HL-60 (cell line): ENCODE measurements around the gene FAN1.

Experiments
- POLR2AphosphoS5 ChIP-seq: IDR thresholded peaks from 2 replicates; pipeline ENCODE4 v1.6.1; 2012; ENCODE audit warnings: low read depth
- TF ChIP-seq, protein P1 (sequence below): IDR thresholded peaks from one replicate; pipeline ENCODE4 v1.5.1; 2011; ENCODE audit warnings: low read length, control low read depth, inconsistent platforms; ENCODE audit not compliant: insufficient read depth
- TF ChIP-seq, protein P2 (sequence below): IDR thresholded peaks from 2 replicates; pipeline ENCODE4 v1.6.1; 2012; ENCODE audit warnings: low read depth; ENCODE audit not compliant: insufficient replicate concordance

DNA sequence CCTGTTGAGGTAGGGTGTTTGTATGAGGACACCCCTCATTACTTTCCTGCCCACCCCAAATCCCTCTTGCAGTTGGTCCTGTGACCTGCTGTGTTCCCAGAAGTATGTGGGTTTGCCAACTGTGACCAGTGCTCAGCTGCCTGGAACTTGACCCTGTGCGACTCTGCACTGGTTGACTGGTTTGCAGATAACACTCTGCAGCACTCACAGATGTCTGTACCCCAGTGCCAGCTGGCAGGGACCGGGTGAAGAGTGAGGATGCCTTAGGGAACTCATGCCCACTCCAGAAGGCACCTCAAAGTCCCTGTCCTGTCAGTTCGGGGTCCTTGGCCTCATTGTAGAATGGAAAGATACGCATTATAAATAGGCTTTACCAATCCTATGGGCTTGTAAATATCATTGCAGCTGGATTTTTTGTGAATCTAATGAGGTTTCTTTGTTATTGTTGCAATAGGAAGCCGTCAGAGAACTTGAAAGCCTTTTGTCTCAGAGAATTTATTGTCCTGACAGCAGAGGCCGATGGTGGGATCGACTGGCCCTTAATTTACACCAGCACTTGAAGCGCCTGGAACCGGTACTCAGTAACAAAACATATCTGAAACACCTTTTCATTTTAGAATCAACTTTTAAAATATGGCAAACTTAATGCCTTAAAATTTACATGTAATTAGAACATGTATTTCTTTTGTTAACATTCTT lies 18.2 kb downstream of the FAN1 start:
- TF ChIP-seq, protein P1, sequence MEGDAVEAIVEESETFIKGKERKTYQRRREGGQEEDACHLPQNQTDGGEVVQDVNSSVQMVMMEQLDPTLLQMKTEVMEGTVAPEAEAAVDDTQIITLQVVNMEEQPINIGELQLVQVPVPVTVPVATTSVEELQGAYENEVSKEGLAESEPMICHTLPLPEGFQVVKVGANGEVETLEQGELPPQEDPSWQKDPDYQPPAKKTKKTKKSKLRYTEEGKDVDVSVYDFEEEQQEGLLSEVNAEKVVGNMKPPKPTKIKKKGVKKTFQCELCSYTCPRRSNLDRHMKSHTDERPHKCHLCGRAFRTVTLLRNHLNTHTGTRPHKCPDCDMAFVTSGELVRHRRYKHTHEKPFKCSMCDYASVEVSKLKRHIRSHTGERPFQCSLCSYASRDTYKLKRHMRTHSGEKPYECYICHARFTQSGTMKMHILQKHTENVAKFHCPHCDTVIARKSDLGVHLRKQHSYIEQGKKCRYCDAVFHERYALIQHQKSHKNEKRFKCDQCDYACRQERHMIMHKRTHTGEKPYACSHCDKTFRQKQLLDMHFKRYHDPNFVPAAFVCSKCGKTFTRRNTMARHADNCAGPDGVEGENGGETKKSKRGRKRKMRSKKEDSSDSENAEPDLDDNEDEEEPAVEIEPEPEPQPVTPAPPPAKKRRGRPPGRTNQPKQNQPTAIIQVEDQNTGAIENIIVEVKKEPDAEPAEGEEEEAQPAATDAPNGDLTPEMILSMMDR = no peak
- no peak for TF ChIP-seq POLR2AphosphoS5
- TF ChIP-seq, protein P2, sequence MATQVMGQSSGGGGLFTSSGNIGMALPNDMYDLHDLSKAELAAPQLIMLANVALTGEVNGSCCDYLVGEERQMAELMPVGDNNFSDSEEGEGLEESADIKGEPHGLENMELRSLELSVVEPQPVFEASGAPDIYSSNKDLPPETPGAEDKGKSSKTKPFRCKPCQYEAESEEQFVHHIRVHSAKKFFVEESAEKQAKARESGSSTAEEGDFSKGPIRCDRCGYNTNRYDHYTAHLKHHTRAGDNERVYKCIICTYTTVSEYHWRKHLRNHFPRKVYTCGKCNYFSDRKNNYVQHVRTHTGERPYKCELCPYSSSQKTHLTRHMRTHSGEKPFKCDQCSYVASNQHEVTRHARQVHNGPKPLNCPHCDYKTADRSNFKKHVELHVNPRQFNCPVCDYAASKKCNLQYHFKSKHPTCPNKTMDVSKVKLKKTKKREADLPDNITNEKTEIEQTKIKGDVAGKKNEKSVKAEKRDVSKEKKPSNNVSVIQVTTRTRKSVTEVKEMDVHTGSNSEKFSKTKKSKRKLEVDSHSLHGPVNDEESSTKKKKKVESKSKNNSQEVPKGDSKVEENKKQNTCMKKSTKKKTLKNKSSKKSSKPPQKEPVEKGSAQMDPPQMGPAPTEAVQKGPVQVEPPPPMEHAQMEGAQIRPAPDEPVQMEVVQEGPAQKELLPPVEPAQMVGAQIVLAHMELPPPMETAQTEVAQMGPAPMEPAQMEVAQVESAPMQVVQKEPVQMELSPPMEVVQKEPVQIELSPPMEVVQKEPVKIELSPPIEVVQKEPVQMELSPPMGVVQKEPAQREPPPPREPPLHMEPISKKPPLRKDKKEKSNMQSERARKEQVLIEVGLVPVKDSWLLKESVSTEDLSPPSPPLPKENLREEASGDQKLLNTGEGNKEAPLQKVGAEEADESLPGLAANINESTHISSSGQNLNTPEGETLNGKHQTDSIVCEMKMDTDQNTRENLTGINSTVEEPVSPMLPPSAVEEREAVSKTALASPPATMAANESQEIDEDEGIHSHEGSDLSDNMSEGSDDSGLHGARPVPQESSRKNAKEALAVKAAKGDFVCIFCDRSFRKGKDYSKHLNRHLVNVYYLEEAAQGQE = no peak
